HepG2 (cell line): ENCODE measurements around the gene PSMC3IP. TPM values are rescaled to one million over a fixed set of nuclear protein-coding genes. Genes with fewer than 3 reads are reported as not detected.
A peak's percentile ranks its signal among the peaks of the same experiment; 100 is the strongest.

Experiments
- MAZ ChIP-seq, 2 experiments: sonication (generic) in 1 of 2; formaldehyde crosslinking in 1 of 2; IDR thresholded peaks; 2 replicates each; pipeline versions ENCODE4 v1.5.0 to v1.6.1; 2012 to 2020; ENCODE audit warnings: low read depth in 2 of 2, mild to moderate bottlenecking in 2 of 2, borderline replicate concordance in 1 of 2, improper control_type of control experiment in 1 of 2, low read length in 1 of 2, missing genetic modification reagents in 1 of 2, moderate library complexity in 1 of 2
- MED8 ChIP-seq: sonication (generic); formaldehyde crosslinking; IDR thresholded peaks from 2 replicates; pipeline ENCODE4 v1.8.1; 2023; ENCODE audit warnings: mild to moderate bottlenecking, missing genetic modification reagents; ENCODE audit not compliant: insufficient replicate concordance
- POLR2AphosphoS5 ChIP-seq: IDR thresholded peaks from 2 replicates; pipeline ENCODE4 v1.6.1; 2012; ENCODE audit warnings: low read depth, low read length
- ZNF530 ChIP-seq: sonication (generic); formaldehyde crosslinking; IDR thresholded peaks from 2 replicates; pipeline ENCODE4 v1.5.0; 2020; ENCODE audit warnings: low read depth, mild to moderate bottlenecking, missing genetic modification reagents
- polyA plus RNA-seq, 8 experiments: library from polyadenylated mRNA; depleted of rRNA in 3 of 8; stranded (reverse) in 7 of 8; unstranded in 1 of 8; fragments of >200 nt; fragmentation: Illumina TruSeq in 4 of 8; extraction: Trizol in 4 of 8; gene quantifications; 2 replicates each; pipeline versions ENCODE4 v1.2.1 to v1.2.3, GENCODE V29; 2011 to 2016; ENCODE audit warnings: low read depth in 4 of 8, missing spikeins in 1 of 8, mixed read lengths in 1 of 8; ENCODE audit not compliant: insufficient read depth in 1 of 8
- total RNA-seq, 5 experiments: library from RNA; depleted of rRNA; stranded (reverse); fragments of >200 nt; fragmentation: Illumina TruSeq; extraction: Trizol; gene quantifications; 2 replicates each; pipeline ENCODE4 v1.2.3, GENCODE V29; 2016; ENCODE audit warnings: low read depth in 1 of 5
- TF ChIP-seq, protein P1 (sequence below): sonication (generic); formaldehyde crosslinking; IDR thresholded peaks from 2 replicates; pipeline ENCODE4 v1.4.0; 2020; ENCODE audit warnings: missing genetic modification reagents
- TF ChIP-seq, protein P2 (sequence below): sonication (generic); formaldehyde crosslinking; IDR thresholded peaks from 2 replicates; pipeline ENCODE4 v1.4.0; 2020; ENCODE audit warnings: mild to moderate bottlenecking, missing genetic modification reagents
- TF ChIP-seq, protein P3 (sequence below): sonication (generic); formaldehyde crosslinking; IDR thresholded peaks from 2 replicates; pipeline ENCODE4 v1.4.0; 2020; ENCODE audit warnings: mild to moderate bottlenecking, missing genetic modification reagents

Gene PSMC3IP
- total and polyA plus RNA-seq, 2 of the 13 experiments (the other 11 are each of a cell fraction or from before 2014, with no cell fraction given), result 6.5 to 22.4 TPM

DNA sequence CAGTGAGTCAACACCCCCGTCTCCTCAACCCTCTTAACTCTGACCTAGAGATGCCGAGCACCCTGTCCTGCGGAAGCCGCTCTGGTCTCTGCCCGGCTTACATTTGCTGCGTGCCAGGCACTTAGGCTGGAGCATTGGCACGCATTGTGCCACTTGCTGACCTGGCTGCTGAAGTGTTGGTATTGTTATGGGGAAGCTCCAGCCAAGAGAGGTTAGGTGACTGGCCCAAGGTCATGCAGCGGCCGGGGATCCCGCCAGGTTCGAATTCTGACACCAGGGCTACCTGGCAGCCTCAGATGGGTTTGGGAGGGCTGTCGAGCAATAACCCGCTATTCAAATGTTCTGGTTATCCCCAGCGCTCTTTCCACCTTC is 29.8 kb downstream of the PSMC3IP start (continued):
- TF ChIP-seq, protein P1, sequence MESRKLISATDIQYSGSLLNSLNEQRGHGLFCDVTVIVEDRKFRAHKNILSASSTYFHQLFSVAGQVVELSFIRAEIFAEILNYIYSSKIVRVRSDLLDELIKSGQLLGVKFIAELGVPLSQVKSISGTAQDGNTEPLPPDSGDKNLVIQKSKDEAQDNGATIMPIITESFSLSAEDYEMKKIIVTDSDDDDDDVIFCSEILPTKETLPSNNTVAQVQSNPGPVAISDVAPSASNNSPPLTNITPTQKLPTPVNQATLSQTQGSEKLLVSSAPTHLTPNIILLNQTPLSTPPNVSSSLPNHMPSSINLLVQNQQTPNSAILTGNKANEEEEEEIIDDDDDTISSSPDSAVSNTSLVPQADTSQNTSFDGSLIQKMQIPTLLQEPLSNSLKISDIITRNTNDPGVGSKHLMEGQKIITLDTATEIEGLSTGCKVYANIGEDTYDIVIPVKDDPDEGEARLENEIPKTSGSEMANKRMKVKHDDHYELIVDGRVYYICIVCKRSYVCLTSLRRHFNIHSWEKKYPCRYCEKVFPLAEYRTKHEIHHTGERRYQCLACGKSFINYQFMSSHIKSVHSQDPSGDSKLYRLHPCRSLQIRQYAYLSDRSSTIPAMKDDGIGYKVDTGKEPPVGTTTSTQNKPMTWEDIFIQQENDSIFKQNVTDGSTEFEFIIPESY (CRISPR knock-in tag), result peak; percentile 73
- TF ChIP-seq ZNF530 (CRISPR knock-in tag) (no peak), MED8 (CRISPR knock-in tag) (no peak), POLR2AphosphoS5 (0 out of 2 replicates have a peak, but pooled peaks have one; percentile 9), MAZ (IDR thresholded peaks at IDR 0.05; ENCODE audit: borderline replicate concordance, low read depth, low read length) (no peak), MAZ (CRISPR knock-in tag; IDR thresholded peaks at IDR 0.05; ENCODE audit: low read depth) (no peak)
- TF ChIP-seq, protein P2, sequence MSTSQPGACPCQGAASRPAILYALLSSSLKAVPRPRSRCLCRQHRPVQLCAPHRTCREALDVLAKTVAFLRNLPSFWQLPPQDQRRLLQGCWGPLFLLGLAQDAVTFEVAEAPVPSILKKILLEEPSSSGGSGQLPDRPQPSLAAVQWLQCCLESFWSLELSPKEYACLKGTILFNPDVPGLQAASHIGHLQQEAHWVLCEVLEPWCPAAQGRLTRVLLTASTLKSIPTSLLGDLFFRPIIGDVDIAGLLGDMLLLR, result no peak
- TF ChIP-seq, protein P3, sequence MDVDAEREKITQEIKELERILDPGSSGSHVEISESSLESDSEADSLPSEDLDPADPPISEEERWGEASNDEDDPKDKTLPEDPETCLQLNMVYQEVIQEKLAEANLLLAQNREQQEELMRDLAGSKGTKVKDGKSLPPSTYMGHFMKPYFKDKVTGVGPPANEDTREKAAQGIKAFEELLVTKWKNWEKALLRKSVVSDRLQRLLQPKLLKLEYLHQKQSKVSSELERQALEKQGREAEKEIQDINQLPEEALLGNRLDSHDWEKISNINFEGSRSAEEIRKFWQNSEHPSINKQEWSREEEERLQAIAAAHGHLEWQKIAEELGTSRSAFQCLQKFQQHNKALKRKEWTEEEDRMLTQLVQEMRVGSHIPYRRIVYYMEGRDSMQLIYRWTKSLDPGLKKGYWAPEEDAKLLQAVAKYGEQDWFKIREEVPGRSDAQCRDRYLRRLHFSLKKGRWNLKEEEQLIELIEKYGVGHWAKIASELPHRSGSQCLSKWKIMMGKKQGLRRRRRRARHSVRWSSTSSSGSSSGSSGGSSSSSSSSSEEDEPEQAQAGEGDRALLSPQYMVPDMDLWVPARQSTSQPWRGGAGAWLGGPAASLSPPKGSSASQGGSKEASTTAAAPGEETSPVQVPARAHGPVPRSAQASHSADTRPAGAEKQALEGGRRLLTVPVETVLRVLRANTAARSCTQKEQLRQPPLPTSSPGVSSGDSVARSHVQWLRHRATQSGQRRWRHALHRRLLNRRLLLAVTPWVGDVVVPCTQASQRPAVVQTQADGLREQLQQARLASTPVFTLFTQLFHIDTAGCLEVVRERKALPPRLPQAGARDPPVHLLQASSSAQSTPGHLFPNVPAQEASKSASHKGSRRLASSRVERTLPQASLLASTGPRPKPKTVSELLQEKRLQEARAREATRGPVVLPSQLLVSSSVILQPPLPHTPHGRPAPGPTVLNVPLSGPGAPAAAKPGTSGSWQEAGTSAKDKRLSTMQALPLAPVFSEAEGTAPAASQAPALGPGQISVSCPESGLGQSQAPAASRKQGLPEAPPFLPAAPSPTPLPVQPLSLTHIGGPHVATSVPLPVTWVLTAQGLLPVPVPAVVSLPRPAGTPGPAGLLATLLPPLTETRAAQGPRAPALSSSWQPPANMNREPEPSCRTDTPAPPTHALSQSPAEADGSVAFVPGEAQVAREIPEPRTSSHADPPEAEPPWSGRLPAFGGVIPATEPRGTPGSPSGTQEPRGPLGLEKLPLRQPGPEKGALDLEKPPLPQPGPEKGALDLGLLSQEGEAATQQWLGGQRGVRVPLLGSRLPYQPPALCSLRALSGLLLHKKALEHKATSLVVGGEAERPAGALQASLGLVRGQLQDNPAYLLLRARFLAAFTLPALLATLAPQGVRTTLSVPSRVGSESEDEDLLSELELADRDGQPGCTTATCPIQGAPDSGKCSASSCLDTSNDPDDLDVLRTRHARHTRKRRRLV, result no peak
